Keratinocyte (primary cell): ENCODE data around the gene TTC9B. TPM values are rescaled to one million over a fixed set of nuclear protein-coding genes. Genes with fewer than 3 reads are reported as not detected.
"Not testable (repeated sequence)": the region's sequence is repeated elsewhere in the genome, so short reads cannot be mapped to it uniquely, and the experiment has no call there.

Experiments used
- DNase-seq: peaks from one replicate; pipeline ENCODE4 v3.0.0-alpha.2; 2011; ENCODE audit warnings: low read depth, missing footprints, low spot score
- FAIRE-seq: peaks from 2 replicates; lab custom pipeline; 2011; peaks lifted over from hg19 to GRCh38; lab: Jason Lieb, UNC
- H2AFZ ChIP-seq: 2 replicates; pipeline ENCODE4 v1.6.0; 2012; ENCODE audit warnings: low read length, control low read depth, inconsistent platforms; ENCODE audit not compliant: control insufficient read depth
- H3K27ac ChIP-seq: 2 replicates; pipeline ENCODE4 v1.5.1; 2011; ENCODE audit warnings: low read length; ENCODE audit not compliant: control insufficient read depth, insufficient read depth
- H3K27me3 ChIP-seq: 3 replicates; pipeline ENCODE4 v1.6.0; 2011; ENCODE audit warnings: low read length; ENCODE audit not compliant: control insufficient read depth, insufficient read depth; ENCODE audit errors: extremely low read depth
- H3K36me3 ChIP-seq, 2 experiments: 2 replicates in 1 of 2; 3 replicates in 1 of 2; pipeline ENCODE4 v1.5.1; 2011; ENCODE audit warnings: low read length in 2 of 2, mild to moderate bottlenecking in 1 of 2; ENCODE audit not compliant: control insufficient read depth in 2 of 2, insufficient read depth in 2 of 2; ENCODE audit errors: extremely low read depth in 1 of 2
- H3K4me1 ChIP-seq: 3 replicates; pipeline ENCODE4 v1.5.1; 2011; ENCODE audit warnings: low read length; ENCODE audit not compliant: control insufficient read depth, insufficient read depth; ENCODE audit errors: extremely low read depth
- H3K4me2 ChIP-seq: 3 replicates; pipeline ENCODE4 v1.6.0; 2011; ENCODE audit warnings: low read depth, low read length; ENCODE audit not compliant: control insufficient read depth, insufficient read depth; ENCODE audit errors: extremely low read depth
- H3K4me3 ChIP-seq, 3 experiments: fragments of 200-600 bp in 1 of 3; sonication (generic) in 1 of 3; 2 replicates in 2 of 3; 3 replicates in 1 of 3; pipeline ENCODE4 v1.5.1; 2011 to 2016; ENCODE audit warnings: low read length in 3 of 3, mild to moderate bottlenecking in 3 of 3, control low read depth in 2 of 3, inconsistent platforms in 1 of 3, low read depth in 1 of 3, mixed read lengths in 1 of 3, mixed run types in 1 of 3, moderate library complexity in 1 of 3; ENCODE audit not compliant: control insufficient read depth in 2 of 3, insufficient read depth in 2 of 3; ENCODE audit errors: extremely low read depth in 1 of 3
- H3K79me2 ChIP-seq: 2 replicates; pipeline ENCODE4 v1.6.0; 2012; ENCODE audit warnings: low read length; ENCODE audit not compliant: control insufficient read depth, insufficient read depth
- H3K9ac ChIP-seq: 3 replicates; pipeline ENCODE4 v1.6.0; 2011; ENCODE audit warnings: low read length; ENCODE audit not compliant: control insufficient read depth, insufficient read depth; ENCODE audit errors: extremely low read depth
- H3K9me1 ChIP-seq: 3 replicates; pipeline ENCODE4 v1.6.0; 2011; ENCODE audit warnings: low read length; ENCODE audit not compliant: control insufficient read depth, insufficient read depth; ENCODE audit errors: extremely low read depth
- H3K9me3 ChIP-seq: 2 replicates; pipeline ENCODE4 v1.5.1; 2012; ENCODE audit warnings: low read depth, low read length; ENCODE audit not compliant: control insufficient read depth
- H4K20me1 ChIP-seq: 3 replicates; pipeline ENCODE4 v1.6.0; 2011; ENCODE audit warnings: low read length; ENCODE audit not compliant: control insufficient read depth, insufficient read depth; ENCODE audit errors: extremely low read depth
- CTCF ChIP-seq, 3 experiments: IDR thresholded peaks in 1 of 3; conservative IDR thresholded peaks in 1 of 3; optimal IDR thresholded peaks in 1 of 3; 2 replicates in 2 of 3; 3 replicates in 1 of 3; pipeline versions ENCODE3 to v1.5.1; 2011; ENCODE audit warnings: low read length in 3 of 3, mild to moderate bottlenecking in 3 of 3, moderate library complexity in 2 of 3, control low read depth in 1 of 3, inconsistent platforms in 1 of 3; ENCODE audit not compliant: insufficient read depth in 2 of 3; ENCODE audit errors: extremely low read depth in 1 of 3
- EZH2 ChIP-seq: IDR thresholded peaks from one replicate; pipeline ENCODE4 v1.6.1; 2012; ENCODE audit warnings: inconsistent platforms, mild to moderate bottlenecking, low read length, moderate library complexity
- dilution Hi-C: fragments of 300-500 bp; cut with MboI; formaldehyde crosslinking; loops from one replicate; pipeline ENCODE4 v1.7.0; 2020; ENCODE audit warnings: low sequenced_read_pairs; ENCODE audit not compliant: extremely low pct_ligation_motif_present
- polyA plus RNA-seq, 5 experiments: library from polyadenylated mRNA; depleted of rRNA in 3 of 5; stranded (reverse) in 3 of 5; stranded (forward) in 1 of 5; unstranded in 1 of 5; fragments of >200 nt; gene quantifications; 1 replicate in 1 of 5; 2 replicates in 3 of 5; 3 replicates in 1 of 5; pipeline versions ENCODE4 v1.2.1 to v1.2.3, GENCODE V29; 2011 to 2012; ENCODE audit warnings: missing spikeins in 2 of 5, low read depth in 1 of 5, low replicate concordance in 1 of 5

TTC9B gene
- polyA plus RNA-seq, 1 donor (not counting 4 experiments of a cell fraction or from before 2014, with no cell fraction given): not detected

DNA sequence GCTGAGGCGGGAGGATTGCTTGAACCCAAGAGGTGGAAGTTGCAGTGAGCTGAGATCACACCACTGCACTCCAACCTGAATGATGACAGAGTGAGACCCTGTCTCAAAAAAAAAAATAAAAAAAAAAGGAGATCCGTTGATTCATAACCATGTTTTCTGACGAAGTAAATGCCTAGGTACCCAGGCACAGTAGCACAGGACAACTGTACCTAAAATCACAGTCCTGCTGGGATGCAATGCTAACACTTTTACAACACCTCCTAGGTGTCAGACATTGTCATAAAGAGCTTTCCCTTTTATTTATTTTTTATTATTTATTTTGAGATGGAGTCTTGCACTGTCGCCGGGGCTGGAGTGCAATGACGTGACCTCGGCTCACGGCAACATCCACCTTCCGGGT is 2.5 kb upstream of the TTC9B start:
- dilution Hi-C loops: no loop called here
- no peak for TF ChIP-seq EZH2
- TF ChIP-seq CTCF (optimal IDR thresholded peaks at IDR 0.05 in 1 of 3, IDR thresholded peaks at IDR 0.05 in 1 of 3, conservative IDR thresholded peaks at IDR 0.05 in 1 of 3; ENCODE audit: extremely low read depth in 1 of 3, insufficient read depth in 2 of 3, low read length in 3 of 3): no peak
- H3K27ac ChIP-seq: no peak overlapping the region
- FAIRE-seq (no peak), DNase-seq (no peak)
- H3K27me3 ChIP-seq: peaks cover 33% of the 10 kb centered on the region
- H3K9me1 ChIP-seq: no peaks in the 10 kb centered on the region
- H3K4me2 ChIP-seq: no peak overlapping the region
- H3K36me3 ChIP-seq: no peaks in the 10 kb centered on the region
- no peaks in the 10 kb centered on the region for H3K9me3 ChIP-seq
- no peaks in the 10 kb centered on the region for H3K79me2 ChIP-seq
- no peak overlapping the region for H3K9ac ChIP-seq
- no peaks in the 10 kb centered on the region for H4K20me1 ChIP-seq
- no peak overlapping the region for H3K4me3 ChIP-seq
- no peak overlapping the region for H2AFZ ChIP-seq
- H3K4me1 ChIP-seq: peaks cover 15% of the 10 kb centered on the region

DNA sequence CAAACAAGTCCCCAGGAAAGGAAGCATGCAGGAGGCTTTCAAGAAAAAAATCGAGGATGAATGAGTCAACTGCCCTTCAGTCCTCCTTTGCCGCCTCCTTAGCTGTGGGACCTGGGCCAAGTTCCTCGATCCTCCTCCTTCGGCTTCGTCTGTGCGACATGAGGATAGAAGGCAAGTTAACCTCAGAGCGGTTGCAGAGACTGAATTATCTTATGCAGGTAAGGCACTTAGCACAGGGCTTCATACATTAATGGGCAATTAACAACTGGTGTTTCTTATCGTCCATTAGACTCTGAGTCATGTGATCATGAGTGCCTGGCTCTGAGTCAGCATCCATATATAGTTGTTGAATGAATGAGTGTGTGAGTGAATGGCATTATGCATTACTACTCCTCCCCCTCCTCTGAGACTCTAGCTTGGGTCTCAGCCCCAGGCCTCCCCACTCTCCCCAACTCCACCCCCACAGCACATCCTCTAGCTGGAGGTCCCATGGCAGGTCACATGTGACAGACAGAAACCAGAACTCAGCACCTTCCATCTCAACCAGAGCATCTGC is 1.6 kb upstream of the TTC9B start:
- FAIRE-seq: peak; percentile 84
- Histone ChIP-seq H3K9me1 (no peaks in the 10 kb centered on the region), H3K4me2 (peak overlapping the region; percentile 79), H2AFZ (peak overlapping the region; percentile 82), H3K4me3 (peak overlapping the region in 2 of 3 experiments; percentile 48 to 66), H3K27ac (peak overlapping the region; percentile 43), H3K36me3 (no peaks in the 10 kb centered on the region), H3K79me2 (no peaks in the 10 kb centered on the region), H3K9me3 (no peaks in the 10 kb centered on the region), H3K27me3 (peaks cover 29% of the 10 kb centered on the region), H3K9ac (no peak overlapping the region), H4K20me1 (no peaks in the 10 kb centered on the region), H3K4me1 (peaks cover 15% of the 10 kb centered on the region)
- dilution Hi-C loops: no loop called here
- TF ChIP-seq CTCF (optimal IDR thresholded peaks at IDR 0.05 in 1 of 3, IDR thresholded peaks at IDR 0.05 in 1 of 3, conservative IDR thresholded peaks at IDR 0.05 in 1 of 3; ENCODE audit: extremely low read depth in 1 of 3, insufficient read depth in 2 of 3, low read length in 3 of 3) (no peak), EZH2 (no peak)
- DNase-seq: no peak

DNA sequence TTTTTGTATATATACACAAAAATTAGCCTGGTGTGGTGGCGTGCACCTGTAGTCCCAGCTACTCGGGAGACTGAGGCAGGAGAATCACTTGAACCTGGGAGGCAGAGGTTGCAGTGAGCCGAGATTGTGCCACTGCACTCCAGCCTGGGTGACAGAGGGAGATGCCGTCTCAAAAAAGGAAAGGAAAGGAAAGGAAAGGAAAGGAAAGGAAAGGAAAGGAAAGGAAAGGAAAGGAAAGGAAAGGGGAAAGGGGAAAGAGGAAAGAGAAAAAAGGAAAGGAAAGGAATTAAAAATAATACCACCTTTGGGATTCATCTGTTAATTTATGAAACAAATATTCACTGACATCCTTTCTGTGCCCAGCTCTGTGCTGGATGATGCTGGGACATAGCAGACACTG is 845 bp upstream of the TTC9B start:
- dilution Hi-C loops, H3K9ac ChIP-seq, H3K27ac ChIP-seq, H4K20me1 ChIP-seq, H2AFZ ChIP-seq, H3K36me3 ChIP-seq, H3K9me3 ChIP-seq, H3K4me3 ChIP-seq, H3K4me2 ChIP-seq, H3K79me2 ChIP-seq, DNase-seq, FAIRE-seq, H3K9me1 ChIP-seq: not testable (repeated sequence)
- H3K4me1 ChIP-seq: peaks cover 15% of the 10 kb centered on the region
- H3K27me3 ChIP-seq: peaks cover 29% of the 10 kb centered on the region
